ENCODE results near the gene PRCD.
"Not testable (repeated sequence)": the region's sequence is repeated elsewhere in the genome, so short reads cannot be mapped to it uniquely, and the experiment has no call there.

PRCD gene

DNA sequence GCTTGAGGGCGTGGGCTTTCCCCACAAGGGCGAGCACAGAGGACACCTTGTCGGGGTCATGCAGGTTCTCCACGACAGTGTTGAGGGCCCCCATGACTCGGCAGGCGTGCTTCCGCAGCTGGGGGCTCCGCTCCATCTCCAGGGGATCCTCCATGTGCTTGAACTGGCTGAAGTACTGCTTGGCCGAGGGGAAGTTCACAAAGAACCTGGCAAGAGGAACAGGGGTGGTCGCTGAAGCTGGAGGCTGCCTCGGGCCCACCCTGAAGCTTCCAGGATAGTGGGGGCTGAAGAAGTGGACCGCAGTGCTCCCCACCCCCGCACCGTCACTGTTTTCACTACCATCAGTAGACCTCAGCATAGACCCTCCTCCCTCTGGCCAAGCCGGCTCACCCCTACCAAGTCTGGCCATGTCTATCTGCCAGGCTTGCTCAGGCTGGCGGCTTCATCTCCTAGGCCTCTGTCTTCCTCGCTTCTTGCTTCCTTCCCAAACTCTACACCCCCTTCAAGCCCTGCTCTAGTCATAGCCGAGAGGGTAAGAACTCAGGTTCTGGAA is 8.3 kb upstream of the PRCD start:
- DNase-seq (ENCODE audit: extremely low spot score), result no peak
- TF ChIP-seq, protein P1, sequence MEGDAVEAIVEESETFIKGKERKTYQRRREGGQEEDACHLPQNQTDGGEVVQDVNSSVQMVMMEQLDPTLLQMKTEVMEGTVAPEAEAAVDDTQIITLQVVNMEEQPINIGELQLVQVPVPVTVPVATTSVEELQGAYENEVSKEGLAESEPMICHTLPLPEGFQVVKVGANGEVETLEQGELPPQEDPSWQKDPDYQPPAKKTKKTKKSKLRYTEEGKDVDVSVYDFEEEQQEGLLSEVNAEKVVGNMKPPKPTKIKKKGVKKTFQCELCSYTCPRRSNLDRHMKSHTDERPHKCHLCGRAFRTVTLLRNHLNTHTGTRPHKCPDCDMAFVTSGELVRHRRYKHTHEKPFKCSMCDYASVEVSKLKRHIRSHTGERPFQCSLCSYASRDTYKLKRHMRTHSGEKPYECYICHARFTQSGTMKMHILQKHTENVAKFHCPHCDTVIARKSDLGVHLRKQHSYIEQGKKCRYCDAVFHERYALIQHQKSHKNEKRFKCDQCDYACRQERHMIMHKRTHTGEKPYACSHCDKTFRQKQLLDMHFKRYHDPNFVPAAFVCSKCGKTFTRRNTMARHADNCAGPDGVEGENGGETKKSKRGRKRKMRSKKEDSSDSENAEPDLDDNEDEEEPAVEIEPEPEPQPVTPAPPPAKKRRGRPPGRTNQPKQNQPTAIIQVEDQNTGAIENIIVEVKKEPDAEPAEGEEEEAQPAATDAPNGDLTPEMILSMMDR (IDR thresholded peaks at IDR 0.05; ENCODE audit: control extremely low read depth, extremely low read depth, low read depth, missing control alignments), result no peak
- POLR2A ChIA-PET, result no interaction called here
- CTCF ChIA-PET, result no interaction called here

DNA sequence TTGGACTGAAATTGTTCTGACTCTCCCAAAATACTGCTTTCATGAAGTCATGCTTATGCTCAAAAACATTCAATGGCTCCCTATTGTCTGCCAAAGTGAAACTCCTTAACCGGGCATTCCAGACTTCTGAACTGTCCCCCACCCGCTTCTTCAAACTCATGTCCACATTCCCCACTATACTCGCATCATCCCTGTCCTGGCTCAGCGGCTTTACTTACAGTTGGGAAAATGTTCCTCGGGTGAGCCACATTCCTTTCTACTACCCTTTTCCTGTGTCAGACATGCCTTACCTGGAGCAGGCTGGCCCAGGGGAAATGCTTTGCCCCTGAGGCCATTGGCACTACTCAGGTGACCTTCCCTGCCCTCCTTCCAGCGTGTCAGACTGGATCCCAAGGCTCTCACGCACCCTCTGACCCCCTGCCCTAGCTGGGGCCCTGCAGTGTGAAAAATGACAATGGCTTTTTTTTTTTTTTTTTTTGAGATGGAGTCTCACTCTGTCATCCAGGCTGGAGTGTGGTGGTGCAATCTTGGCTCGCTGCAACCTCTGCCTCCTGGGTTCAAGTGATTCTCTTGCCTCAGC is 7.7 kb upstream of the PRCD start:
- DNase-seq (ENCODE audit: extremely low spot score), result no peak
- ChIA-PET CTCF (interaction anchor here (1.0 to 3.0 kb wide), 3 partner anchors 9 to 27 kb away, joined by 3 to 10 read pairs (median 3); no protein-coding TSS in a partner anchor), POLR2A (no interaction called here)
- TF ChIP-seq, protein P1 (IDR thresholded peaks at IDR 0.05; ENCODE audit: control extremely low read depth, extremely low read depth, low read depth, missing control alignments), result no peak

DNA sequence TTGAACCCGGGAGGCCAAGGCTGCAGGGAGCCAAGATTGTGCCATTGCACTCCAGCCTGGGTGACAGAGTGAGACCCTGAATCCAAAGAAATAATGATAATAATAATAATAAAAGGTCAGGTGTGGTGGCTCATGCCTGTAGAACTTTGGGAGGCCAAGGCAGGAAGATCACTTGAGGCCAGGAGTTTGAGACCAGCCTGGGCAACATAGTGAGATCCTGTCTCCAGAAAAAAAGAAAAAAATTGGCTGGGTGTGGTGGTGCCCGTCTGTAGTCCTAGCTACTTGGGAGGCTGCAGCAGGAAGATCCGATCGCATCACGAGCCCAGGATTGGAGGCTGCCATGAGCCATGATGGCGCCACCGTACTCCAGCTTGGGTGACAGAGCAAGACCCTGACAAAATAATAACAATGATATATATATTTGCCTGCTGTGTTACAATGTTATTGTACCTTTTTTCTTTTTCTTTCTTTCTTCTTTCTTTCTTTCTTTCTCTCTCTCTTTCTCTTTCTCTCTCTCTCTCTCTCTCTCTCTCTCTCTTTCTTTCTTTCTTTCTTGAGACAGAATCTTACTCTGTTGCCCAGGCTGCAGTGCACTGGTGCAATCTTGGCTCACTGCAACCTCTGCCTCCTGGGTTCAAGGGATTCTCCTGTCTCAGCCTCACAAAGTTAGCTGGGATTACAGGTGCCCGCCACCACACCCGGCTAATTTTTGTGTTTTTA is 6.0 kb upstream of the PRCD start:
- CTCF ChIA-PET, result interaction anchor here (1.3 to 3.0 kb wide), 2 partner anchors 10 to 11 kb away, joined by 4 to 10 read pairs; no protein-coding TSS in a partner anchor
- DNase-seq (ENCODE audit: extremely low spot score); POLR2A ChIA-PET: not testable (repeated sequence)

DNA sequence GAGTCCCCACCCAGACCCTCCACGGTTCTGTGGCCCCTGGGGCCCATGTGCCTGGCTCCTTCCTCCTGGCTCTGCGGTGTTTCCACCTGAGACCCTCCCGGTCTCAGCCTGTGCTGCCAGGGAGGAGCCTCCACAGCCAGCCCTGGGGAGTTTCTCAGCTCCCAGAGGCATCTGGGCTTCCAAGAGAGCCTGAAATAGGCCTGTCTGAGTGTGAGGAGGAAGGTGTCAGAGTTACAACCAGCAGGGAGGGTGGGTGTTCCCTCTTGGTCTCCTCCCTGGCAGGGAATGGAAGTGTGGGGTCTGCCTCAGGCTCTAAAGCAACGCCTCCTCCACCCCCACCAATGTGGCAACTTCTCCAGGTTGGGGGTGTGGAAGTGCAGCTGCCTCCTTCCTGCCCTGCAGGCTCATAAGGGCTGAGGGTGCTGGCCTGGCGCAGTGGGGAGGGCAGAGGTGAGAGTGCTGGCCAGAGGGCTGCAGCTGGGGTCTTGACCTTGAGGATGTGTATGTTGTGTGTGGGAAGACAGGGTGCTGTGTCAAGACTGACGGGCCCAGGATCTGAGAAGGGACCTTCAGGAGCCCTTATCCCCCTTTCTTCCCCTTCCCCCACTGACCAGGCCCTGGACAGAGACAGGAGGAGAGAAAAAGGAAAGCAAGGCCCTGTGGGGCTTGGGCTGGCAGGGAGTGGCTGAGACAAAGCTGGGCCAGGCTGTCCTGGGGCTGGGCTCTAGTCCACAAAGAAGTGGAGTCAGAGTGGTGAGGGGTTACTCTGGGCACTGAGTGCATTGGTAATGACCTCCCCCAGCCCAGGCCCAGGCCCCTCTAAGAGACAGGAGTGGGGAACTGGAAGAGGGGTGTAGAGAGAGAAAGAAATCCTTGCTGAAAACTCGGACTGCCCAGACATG is 4.8 kb upstream of the PRCD start:
- DNase-seq (ENCODE audit: extremely low spot score), result no peak
- CTCF ChIA-PET, result interaction anchor here (1.1 to 3.0 kb wide), 3 partner anchors 12 to 23 kb away, joined by 4 to 13 read pairs (median 10); no protein-coding TSS in a partner anchor
- TF ChIP-seq, protein P1 (IDR thresholded peaks at IDR 0.05; ENCODE audit: control extremely low read depth, extremely low read depth, low read depth, missing control alignments), result no peak
- POLR2A ChIA-PET, result interaction anchor here (0.9 kb wide), 1 partner anchor 30 kb away, joined by 5 read pairs; no protein-coding TSS in a partner anchor

DNA sequence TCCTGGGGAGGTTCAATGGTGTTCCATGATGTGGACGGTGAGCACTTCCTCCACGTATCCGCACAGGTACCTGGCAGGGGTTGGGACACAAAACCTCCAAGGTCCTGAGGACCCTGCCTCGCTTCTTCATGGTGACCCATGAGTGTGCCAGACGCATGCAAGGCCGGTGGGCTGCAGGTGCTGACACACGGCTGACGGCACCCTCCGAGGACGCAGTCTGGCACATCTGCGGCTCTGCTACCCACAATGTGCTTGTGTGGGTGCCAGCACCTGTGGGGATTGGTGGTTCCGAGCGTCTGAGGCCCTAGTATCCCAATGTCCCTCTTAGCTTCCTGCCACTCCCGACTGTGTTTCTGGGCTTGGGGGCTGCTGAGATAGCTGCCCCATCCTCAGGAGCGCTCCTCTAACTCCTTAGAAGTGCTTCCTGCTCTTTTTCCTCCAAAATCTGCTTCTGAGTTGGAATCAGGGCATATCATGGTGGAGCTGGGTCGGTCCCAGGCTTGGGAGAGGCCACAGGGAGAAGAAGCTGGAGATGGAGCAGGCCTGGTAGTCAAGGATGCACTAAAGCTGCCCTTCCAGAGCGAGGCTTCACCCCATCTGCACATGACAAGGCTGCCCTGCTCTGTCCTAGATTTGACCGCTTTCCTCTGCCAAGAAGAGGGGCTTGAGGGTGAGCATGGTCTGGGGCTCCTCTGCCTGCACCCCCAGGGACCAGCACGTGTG is 3.9 kb upstream of the PRCD start:
- no peak for DNase-seq (ENCODE audit: extremely low spot score)
- ChIA-PET CTCF (interaction anchor here (0.9 to 1.7 kb wide), 5 partner anchors 9 to 22 kb away, joined by 3 to 13 read pairs (median 4); no protein-coding TSS in a partner anchor), POLR2A (interaction anchor here (0.9 kb wide), 1 partner anchor 29 kb away, joined by 5 read pairs; no protein-coding TSS in a partner anchor)
- TF ChIP-seq, protein P1 (IDR thresholded peaks at IDR 0.05; ENCODE audit: control extremely low read depth, extremely low read depth, low read depth, missing control alignments), result no peak

DNA sequence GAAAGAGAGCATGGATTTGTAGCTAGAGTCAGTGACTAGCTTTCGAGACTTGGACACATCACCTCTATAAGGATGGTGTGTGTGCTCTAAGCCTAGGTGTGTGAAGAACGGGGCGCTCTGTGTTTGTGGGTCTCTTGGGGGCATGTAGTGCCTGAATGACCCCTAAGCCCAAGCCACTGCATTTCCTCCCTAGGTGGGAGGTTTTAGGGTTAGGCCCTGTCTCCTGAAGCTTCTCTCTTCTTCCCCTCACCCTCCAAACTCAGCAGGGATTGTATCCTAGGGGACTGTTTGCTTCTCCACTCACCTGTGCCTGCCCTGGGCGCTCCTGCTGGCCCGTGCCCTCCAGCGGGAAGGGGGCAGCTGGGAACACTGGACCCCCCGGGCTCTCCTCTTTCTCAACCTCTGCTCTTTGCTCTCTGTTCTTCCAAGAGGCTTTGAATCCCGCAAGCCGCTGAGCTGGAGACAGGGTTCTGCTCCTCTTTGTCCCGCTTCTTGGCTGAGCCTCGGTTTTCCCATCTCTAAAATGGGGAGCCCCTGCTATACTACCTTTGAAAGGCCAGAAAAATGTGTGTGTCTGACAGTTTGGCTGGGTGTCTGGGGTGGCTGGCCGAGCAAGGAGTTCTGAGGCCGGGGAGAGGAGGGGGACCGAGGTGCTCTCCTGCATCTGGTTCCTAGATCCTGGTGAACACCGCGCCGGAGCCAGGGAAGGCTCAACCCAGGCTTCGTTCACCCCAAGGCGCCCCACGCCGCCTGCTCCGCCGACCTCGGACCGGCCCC is 3.1 kb upstream of the PRCD start:
- TF ChIP-seq, protein P1 (IDR thresholded peaks at IDR 0.05; ENCODE audit: control extremely low read depth, extremely low read depth, low read depth, missing control alignments), result no peak
- ChIA-PET CTCF (interaction anchor here (0.8 to 1.7 kb wide), 6 partner anchors 9 to 21 kb away, joined by 3 to 13 read pairs (median 4); no protein-coding TSS in a partner anchor), POLR2A (no interaction called here)
- DNase-seq (ENCODE audit: extremely low spot score), result no peak
